NCI-H748 treated with DMSO at 0.1 percent for 48 hours (cell line): ENCODE results near the gene PLCB2.
A peak's percentile ranks its signal among the peaks of the same experiment; 100 is the strongest.

Experiments
- DNase-seq: peaks from one replicate; lab custom pipeline; 2025; lab: John Stamatoyannopoulos, UW

Gene PLCB2

DNA sequence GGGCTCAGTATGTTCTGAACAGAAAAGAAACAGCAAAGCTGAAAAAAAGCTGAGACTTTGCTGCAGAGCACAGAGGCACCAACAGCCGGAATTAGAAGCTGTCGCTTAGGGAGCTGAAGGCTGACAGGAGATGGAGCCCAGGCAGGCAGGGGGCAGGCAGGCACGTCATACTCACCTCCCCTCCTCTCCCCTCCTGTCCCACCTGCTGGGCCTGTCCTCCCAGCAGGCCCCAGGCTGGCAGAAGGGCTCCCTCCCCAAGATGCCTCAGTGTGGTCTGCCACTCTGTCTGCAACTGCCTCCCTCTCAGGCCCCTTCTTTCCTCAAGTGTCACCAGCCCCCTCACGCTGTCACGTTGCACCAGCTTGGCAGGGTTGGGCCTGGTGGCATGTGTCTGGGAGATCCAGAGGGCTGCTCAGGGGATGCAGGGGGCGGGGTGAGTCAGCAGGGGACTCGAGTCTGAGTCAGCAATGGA is 21.6 kb downstream of the PLCB2 start:
- no peak for DNase-seq

DNA sequence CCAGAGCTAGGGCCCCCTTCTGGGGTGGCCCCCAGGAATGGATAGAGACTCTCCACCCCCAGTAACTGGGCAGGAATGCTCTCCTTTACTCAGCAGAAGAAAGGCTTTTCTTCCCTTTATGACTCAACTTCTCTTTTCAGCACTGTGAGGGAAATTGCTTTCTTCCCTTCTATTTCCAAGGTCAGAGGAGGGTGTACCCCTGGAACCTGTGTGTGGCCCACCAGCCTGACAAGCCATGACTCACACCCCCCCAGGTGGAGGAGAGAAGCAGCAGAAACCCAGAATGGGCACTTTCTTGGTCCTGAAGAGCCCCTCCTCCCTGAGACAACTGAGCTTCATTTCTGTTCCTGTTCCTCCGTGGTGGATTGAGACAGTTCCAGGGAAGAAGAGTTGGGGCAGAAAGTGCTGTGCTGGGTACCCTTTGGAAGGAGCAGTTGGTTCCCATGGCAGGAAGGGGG is 22.2 kb downstream of the PLCB2 start:
- no peak for DNase-seq

DNA sequence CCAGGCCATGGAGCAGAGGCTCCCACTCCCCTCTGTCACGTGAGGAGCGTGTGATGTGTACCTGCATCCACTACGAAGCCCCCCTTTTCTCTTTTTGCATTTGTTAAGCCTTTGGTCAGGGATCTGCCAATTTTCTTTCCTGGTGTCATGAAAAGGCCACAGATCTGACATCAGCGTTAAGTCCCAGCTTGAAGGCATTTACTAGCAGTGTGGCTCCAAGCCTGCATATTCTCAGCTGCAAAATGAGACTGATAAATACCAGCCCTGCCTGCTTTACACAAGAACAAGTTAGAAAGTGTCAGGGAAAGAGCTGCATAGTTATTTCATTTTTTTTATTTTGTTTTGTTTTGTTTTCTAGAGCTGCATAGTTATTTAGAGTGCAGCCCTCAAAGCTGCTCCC is 22.6 kb downstream of the PLCB2 start:
- DNase-seq, result no peak

DNA sequence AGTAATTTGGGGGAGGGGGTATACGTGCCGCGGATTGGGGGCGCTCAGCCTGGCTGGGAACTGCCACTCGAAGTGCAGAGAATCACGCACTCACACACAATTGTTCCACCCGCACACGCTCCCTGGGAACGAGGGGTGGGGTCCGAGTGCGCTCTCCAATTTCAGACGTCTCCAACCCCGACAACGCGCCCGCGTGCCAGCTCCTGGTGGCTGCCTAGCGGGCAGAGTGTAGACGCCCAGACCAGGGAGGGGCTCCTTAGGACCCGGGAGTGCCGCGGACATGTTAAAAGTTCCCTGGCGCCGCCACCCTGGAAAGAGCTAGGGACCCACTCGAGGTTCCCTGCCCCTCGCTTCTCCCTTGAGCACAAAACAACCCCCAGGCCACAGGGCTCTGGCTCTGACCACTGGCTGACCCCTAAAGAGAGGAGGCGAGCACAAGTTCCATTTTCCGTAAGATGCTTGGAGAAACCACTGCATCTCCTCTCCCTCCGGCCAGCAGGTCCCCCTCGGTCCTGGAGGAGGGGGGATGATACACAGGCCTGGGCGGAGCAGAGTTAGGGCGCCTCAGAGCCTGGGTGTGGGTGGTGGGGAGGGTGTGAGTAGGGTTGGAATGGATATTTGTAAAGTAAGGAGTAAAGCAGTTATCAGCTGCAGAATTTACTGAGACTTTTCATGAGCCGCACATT is 24.0 kb downstream of the PLCB2 start:
- DNase-seq, result no peak

DNA sequence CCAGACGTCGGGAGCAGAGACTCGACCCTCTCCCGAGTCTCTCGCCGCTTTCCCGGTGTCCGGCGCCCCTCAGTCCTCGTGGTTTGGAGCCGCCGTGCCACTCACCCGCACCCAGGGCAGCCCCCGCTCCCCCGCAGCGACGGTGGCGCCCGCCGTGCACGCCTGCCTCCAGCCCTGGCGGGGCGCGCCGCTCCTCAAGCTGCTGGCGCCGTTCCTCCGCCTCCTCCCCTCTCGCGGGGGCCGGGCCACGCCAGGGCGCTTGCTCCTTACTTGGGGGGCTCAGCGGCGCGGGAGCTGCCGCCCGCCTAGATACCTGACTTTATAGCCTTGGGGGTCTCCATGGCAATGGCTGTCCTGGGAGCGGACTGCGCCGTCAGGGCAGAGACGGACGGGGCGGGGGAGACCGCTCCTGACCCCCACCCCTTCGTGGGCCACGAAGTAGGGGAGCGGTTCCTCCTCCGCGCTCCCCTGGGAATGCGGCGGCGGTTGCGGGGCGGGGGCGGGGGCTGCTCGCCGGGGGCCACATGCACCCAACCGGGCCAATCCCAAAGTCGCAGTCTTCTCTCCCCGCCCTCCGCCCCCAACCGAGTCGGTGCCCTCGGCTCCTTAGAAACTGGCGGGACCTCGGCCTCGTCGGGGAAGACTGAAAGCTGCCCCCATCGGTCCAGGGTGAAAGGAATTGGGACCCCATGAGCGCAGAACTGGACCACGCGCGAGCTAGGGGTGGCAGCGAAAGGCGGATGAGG is 24.7 kb downstream of the PLCB2 start, which contains the start of gene ANKRD63:
Gene ANKRD63, minus strand, starts transcription at position 196 of the 746 bp plus-strand sequence. CDS start 478 bp downstream, outside the sequence.
- DNase-seq, result no peak

DNA sequence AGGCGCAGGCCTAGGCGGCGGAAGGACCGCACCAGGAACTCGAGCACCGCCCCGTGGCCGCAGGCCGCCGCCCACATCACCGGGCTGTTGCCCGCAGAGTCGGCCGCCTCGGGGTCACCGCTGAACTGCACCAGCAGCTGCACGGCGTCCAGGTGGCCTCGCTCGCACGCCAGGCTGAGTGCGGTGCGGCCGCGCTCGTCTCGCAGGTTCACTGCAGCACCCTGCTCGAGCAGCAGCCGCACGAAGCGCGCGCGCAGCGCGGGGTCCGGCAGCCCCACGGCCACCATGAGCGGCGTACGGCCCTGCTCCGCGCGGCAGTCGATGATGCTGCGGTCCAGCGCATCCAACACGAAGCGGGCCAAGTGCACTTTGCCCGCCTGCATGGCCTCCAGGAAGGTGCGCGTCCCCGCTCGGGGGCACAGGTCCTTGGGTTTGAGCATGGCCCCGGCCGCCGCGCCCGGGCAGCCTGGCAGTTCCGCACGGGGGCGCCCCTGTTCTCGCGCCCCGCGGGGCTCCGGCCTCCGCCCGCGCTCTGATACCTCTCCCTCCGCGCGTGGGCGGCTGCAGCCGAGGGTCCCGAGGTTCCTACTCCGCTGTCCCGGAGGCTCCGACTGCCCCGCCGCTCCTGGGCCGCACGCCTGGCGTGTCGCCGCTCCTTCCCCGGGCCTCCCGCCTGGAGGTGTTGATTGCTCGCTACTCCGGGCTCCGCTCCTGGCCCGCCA is 25.4 kb downstream of the PLCB2 start:
- DNase-seq, result no peak

DNA sequence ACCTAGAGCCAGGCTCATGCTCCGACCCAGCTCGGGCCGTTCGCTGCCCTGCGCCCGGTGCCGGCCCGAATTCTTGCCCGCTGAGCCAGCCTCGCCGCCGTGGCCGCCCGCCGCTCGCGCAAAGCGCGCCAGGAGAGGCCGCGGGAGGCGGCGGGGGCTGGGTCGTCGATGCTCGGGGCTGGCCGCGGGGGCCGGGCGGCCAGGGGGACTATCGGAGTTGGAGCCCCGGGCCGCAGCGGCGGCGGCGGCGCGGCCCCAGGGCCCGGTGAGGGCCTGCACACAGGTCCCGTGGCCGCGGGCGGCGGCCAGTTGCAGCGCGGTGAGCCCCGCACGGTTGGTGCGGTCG is 26.0 kb downstream of the PLCB2 start:
- no peak for DNase-seq

DNA sequence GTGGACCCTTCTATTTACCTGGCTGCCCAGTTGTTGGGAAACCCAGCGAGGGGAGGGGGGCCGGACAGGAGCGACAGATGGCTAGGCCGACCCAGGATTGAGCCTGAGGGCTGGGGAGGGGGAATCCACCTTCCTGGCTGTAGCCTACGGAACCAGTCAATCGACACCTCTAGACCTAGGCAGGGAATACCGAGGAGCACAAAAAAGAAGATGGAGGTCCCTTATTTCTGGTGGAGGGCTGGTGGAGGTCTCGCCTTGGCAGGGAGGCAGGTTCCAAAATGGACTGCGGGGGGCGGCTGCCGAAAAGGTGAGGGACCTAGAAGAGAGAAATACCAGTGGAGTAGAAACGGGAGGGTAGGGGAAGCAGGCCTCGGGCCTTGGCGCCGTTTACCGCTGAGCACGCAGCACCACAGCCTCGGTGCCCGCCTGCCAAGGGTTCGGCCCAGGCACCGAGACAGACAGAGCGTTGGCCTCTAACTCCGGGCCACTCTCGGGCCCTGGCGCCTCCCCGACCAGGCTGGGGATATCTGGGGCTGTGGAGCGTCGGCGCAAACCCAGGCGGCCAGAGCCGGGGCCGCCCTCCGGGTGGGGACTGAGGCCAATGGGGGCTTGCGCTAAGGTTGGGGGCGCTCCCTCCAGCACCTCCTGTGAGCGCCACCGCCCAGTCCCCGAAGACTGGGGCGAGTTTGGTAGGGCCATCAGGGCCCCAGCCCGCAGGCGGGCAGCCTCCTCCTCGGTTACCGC is 26.5 kb downstream of the PLCB2 start:
- no peak for DNase-seq

DNA sequence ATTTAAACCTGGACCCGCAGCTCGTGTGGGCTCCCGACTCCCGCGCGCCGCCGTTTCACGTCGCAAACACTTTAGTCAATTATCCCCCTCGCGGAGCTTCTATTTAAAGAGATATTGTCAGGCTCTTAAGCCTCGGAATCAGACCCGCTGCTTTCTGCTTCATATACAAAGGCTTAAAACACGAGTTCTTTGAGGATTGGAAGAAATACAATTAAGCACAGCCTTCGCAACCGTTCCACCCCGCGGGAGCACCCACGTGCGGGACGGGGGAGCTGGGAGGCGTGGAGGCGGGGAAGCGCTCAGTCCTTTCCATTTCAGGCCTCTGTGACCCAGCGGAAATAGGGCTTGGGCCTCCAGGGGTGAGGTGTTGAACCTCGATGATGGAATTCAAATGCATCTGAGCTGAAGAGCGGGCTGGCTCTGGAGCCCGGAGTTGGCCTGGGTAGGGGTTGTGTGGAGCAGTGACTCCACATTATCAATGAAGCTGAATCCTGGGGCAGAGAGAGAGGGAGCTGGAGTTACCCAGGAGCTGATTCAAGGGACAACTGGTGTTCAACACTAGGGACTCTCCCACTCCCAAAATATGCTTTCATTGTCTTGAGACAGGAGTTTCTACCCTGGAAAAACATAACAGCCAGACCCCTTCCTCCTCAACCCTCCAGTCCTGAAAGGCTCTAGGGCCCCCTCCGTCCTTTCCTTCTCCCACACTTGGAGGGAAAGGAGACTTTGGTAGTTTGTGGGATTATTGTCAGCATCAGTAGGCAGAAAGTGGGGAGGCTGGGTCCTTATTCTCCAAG is 27.3 kb downstream of the PLCB2 start:
- no peak for DNase-seq

DNA sequence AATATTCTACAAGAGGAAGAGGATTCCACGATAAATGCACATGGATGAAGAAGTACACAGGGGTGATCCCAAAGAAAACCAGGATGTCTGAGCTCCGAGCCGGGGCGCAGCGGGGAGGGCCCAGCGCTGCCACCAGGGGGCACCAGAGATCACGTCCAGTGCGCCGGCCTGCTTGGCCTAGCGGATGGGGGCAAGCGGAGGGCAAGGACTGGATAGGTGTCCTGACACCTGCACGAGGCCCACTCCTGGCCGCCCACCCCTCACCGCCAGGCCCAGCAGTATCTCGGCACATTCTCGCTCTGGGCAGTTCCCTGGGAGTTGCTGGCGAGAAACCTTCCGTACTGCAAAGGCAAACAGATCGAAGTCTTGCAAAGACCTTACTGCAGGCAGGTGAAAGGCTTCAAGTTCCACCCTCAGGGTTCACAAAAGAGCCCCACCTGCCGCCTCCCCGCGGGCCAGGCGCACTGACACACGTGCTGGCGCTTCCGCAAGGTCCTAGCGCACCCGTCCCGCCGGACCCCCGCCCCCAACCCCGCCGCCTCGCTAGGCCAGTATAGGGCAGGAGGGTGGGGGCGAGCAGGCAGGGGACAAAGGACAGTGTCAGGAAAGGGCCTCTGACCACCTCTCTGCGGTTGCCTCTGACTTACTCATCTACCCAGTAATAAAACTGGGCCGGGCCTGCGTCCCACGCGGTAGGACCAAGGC is 28.1 kb downstream of the PLCB2 start:
- peak; percentile 2 for DNase-seq

DNA sequence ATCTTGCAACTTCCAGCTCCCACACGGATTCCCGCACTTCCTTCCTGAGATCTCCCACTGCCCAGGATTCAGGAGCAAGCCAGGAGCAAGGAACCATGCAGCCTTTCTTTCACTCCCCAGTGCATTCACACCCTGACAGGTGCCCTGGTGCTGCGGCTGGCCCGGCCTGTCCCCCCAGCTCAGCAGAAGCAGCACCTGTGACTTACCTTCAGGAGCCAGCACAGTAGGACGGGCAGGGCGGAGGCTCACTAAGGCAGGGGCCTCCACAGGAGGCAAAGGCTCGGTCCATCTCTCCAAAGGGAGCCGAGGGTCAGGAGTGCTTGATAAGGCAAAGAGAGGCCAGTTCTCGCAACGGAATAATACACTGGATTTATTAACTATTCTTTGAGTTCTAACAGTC is 29.7 kb downstream of the PLCB2 start:
- DNase-seq, result no peak

DNA sequence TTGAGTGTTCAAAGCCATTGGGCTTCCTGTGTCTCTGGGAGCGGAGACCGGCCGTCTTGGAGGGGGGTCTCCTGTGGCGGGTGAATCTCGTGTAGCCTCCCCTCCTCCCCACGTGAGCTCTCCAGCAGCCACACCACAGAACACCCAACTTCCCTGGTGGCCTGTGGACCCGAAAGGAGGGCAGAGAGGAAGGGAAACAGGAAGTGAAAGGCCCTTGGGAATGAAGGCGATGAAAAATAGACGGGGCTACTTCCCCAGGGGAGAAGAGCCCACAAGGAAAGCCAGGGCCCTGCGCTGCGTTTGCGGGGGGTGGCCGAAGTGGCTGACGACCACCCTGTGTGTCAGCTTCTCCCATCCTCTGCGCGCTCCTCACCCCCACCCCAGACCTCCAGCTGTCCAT is 30.3 kb downstream of the PLCB2 start:
- DNase-seq, result no peak

DNA sequence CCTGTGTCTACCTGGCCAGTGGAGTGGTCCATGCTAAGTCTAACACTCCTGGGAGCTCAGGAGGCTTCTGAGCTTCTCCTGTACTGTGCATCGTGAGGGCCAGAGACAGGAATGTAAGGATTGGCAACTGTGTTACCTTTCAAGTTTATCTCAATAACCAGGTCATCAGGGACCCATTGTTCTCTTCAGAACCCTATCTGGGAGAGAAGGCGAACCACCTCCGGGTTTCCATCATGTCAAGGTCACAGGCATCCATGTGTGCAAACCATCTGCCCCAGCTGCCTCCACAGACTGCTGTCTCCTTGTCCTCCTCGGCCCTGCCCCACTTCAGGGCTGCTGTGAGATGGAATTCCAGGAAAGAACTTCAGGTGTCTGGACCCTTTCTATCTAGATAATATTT is 30.8 kb downstream of the PLCB2 start:
- no peak for DNase-seq

DNA sequence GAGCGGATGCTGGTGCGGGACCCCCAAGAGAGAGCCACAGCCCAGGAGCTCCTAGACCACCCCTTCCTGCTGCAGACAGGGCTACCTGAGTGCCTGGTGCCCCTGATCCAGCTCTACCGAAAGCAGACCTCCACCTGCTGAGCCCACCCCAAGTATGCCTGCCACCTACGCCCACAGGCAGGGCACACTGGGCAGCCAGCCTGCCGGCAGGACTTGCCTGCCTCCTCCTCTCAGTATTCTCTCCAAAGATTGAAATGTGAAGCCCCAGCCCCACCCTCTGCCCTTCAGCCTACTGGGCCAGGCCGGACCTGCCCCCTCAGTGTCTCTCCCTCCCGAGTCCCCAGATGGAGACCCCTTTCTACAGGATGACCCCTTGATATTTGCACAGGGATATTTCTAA is 31.8 kb downstream of the PLCB2 start:
- no peak for DNase-seq

DNA sequence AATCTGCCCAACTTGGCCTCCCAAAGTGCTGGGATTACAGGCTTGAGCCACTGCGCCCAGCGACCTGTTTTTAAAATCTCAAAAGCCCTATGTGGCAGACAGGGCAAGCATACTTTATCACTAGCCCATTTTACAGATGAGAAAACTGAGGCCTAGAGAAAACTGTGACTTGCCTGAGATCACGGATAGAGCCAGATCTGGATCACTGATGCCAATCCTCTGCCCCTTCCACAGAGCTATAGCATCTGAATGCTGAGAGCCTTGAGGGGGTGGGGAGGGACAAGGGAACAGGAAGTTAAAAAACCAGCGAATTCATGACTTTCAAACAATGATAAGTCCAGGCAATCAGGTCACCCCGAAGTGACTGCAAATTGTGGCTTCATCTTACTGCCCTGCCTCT is 32.2 kb downstream of the PLCB2 start:
- DNase-seq, result no peak

DNA sequence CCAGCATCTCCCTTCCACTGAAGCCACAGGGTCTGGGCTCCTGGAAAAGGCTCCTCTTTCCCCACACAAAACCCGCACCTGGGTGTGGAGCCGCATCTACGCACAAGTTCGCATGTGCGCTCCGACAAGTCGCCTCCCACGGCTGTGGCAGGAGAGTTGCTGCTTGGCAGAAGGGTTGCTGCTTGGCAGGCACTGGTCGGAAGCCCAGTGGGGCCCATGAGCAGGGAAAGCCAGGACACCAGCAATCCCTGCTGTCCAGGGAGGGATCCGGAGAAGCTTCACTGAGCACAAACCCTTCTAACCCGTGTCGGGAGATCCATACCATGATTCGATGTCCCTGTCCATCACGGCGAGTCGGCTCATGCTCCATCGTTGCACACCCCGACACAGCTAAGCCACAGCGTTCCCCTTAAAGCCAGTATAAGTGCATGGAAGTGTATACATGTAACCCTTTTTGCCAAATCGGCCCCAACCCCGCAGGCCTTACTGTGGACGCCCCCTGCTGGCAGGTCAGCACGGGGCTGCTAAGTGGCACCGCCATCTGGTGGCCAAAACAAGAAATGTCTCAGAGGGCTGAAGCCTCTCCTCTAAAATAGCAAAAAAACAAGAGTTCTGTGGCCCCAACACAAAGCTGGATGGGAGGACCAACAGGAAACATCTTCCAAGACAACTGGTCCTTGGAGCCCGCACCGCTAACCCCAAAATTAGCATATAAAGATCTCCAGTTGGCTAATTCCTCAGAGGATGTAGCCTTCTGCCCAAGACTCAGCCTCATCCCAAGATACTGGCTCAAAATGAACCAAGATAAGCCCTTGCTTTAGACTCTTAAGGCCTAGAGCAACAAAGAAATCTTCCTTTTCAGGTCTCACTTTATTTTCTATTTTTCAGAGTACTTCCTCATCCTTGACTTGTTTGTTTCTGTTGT is 33.1 kb downstream of the PLCB2 start:
- peak; percentile 12 for DNase-seq

DNA sequence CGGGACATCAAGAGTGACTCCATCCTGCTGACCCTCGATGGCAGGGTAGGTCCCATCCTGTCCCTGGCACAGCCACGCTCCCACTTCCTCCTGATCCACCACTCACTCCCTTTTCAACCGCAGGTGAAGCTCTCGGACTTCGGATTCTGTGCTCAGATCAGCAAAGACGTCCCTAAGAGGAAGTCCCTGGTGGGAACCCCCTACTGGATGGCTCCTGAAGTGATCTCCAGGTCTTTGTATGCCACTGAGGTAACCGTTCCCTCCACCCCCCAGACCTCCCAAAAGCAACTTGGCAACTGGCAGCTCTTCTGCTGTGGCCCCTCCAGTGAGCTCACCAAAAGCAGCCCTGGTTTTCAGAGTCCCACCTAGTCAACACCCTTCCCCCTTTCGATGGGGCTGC is 34.3 kb downstream of the PLCB2 start:
- no peak for DNase-seq

DNA sequence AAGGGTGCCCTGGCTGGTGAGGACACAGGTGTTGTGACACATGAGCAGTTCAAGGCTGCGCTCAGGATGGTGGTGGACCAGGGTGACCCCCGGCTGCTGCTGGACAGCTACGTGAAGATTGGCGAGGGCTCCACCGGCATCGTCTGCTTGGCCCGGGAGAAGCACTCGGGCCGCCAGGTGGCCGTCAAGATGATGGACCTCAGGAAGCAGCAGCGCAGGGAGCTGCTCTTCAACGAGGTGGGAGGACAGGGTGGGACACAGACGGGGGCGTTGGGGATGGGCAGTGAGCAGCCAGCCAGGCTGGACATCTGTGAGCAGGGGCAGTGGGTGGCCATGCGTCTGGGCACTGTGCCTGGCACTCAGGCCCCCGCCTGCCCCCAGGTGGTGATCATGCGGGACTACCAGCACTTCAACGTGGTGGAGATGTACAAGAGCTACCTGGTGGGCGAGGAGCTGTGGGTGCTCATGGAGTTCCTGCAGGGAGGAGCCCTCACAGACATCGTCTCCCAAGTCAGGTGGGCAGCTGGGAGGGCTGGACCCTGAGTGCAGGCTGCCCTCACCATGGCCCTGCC is 35.2 kb downstream of the PLCB2 start:
- no peak for DNase-seq
